Stimulated activated CD8-positive, alpha-beta memory T cell treated with anti-CD3 and anti-CD28 coated beads, Interleukin-4, amount 100 ng/mL, for 24 hours (primary cell): Measurements from ENCODE around the gene RETN.

ENCODE experiments used
- DNase-seq: peaks from one replicate; pipeline ENCODE4 v3.0.0-alpha.2; 2020; ENCODE audit warnings: low read depth

Gene RETN

DNA sequence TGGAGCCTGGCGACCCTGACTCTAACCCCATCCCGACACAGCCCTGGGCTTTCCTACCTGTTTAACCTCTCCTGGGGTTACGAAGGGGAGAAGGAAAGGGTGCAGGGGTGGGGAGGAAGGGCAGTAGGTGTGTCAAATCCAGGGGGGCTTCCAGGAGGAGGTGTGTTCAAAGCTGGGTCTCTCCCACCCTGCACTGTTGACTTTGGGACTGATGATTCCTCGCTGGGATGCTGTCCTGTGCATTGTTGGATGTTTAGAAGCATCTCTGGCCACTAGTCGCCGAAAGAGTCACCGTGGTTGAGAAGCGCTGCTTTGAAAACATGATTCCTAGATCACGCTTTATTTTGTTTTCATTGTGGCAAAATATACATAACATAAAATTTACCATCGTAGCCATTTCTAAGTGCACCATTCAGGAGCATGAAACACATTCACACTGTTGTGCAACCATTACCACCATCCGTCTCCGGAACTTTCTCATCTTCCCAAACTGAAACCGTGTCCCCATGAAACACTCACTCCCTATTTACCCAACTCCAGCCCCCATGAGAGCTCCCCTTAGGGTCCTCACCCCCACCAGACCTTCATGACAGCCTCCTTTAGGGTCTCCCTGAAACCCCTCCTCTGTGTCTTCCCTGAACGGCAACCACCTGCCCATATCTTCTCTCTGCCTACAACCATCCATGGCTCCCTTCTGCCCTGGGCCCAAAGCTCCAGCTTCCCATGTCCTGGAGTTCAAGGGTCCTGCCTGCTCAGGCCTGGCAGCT, 37.5 kb downstream of the RETN start:
- no peak for DNase-seq

DNA sequence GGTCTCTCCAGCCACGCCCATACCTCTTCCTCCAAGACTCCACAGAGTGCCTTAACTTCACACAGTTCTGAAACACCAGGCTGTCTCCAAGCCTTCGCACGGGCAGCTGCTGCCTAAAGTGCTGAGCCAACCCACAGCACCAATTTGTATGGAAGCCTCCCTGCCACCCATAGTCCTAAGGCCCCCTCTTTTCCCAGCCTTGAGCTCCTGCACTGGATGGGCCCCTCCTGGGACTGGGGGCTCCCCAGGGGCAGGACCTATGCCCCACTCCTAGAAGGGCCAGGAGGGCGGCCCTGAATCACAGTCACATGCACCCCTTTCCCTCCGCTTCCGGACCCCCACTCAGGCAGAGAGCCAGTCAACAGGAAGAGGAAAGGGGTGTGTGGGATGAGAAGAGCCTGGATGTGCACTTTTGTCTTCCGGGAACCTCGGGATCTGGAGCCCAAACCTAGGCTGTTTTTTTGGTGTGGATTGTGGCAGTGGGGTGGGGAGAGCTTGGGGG, 38.2 kb downstream of the RETN start:
- no peak for DNase-seq

DNA sequence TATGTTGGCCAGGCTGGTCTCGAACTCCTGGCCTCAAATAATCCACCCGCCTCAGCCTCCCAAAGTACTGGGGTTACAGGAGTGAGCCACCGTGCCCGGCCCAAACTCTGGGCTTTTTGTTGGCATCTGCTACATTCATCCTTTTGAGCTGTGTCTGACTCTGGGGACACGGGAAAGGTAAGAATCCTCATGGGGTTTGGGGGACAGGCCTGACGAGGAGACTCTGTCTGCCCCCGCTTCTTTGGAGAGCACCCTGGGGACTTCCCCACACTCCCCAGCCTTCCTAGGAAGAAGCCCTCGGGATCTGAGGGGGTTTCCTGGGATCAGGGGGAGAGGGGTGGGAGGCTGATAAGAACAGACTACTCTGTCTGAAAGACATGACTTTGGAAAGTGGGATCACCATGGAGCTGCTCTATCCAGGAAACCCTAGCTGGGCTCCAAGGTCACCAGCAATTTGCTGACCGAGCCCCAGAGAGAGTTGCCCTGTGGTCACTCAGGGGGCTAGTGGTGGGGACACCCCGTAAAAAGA, 41.1 kb downstream of the RETN start:
- no peak for DNase-seq

DNA sequence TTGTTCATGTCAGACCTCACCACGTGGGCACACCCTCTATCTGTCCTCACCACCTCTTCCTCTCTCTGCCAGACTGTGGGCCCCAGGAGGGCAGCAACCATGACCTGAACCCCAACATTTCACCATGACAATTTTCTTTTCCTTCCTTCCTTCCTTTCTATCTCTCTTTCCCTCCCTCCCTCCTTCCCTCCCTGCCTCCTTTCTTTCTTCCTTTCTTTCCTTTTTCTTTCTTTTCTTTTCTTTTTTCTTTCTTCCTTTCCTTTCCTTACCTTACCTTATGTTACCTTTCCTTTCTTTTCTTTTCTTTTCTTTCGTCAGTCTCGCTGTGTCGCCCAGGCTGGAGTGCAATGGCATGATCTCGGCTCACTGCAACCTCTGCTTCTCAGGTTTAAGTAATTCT, 41.8 kb downstream of the RETN start:
- no peak for DNase-seq

DNA sequence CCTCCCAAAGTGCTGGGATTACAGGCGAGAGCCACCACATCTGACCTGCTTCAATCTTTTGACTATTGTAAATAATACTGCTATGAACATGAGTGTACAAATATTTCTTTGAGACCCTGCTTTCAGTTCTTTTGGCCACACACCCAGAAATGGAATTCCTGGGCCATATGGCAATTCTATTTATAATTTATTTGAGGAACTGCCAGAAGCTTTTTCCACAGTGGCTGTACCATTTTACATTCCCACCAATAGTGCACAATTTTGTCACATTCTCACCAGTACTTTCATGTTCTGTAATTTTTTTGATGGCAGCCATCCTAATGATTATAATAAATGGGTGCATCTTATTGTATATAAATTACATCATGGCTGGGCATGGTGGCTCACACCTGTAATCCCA, 46.8 kb downstream of the RETN start:
- no peak for DNase-seq

DNA sequence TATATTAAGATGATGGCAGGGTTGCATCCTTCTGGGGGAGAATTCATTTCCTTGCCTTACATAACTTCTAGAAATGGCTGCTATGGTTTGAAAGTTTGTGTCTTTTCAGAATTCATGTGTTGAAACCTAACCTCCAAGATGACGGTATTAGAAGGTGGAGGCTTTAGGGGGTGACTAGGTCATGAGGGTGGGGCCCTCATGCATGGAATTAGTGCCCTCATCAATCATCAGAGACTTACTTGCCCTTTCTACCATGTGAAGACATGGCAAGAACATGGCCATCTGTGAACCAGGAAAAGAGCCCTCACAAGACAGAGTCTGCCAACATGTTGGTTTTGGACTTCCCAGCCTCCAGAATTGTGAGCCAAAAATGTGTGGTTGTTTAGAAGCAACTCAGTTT, 47.9 kb downstream of the RETN start:
- DNase-seq, result no peak

DNA sequence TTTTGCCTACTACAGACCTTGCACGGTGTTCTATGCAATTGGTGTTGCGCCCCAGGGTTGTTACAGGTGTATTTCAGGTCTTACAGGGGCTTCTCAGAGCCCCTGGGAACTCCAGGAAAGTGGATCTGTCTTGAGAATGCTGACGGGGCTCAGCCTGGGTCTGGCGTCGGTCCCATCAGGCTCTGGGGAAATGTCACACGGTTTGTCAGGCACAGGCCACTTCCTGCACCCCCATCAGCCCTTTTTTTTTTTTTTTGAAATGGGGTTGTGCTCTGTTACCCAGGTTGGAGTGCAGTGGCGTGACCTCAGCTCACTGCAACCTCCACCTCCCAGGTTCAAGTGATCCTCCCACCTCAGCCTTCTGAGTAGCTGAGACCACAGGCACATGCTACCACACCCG, 49.8 kb downstream of the RETN start:
- no peak for DNase-seq
